Neural progenitor cell (in vitro differentiated cells): Measurements from ENCODE around the gene JADE3.

Experiments
- EZH2 ChIP-seq: fragments of 200-600 bp; sonication (generic); IDR thresholded peaks from 2 replicates; pipeline ENCODE4 v1.6.1; 2017; ENCODE audit warnings: antibody characterized with exemption, mild to moderate bottlenecking, moderate library complexity
- TF ChIP-seq, protein P1 (sequence below): fragments of 200-600 bp; sonication (generic); IDR thresholded peaks from 2 replicates; pipeline ENCODE4 v1.5.1; 2017; ENCODE audit warnings: antibody characterized with exemption, mild to moderate bottlenecking

DNA sequence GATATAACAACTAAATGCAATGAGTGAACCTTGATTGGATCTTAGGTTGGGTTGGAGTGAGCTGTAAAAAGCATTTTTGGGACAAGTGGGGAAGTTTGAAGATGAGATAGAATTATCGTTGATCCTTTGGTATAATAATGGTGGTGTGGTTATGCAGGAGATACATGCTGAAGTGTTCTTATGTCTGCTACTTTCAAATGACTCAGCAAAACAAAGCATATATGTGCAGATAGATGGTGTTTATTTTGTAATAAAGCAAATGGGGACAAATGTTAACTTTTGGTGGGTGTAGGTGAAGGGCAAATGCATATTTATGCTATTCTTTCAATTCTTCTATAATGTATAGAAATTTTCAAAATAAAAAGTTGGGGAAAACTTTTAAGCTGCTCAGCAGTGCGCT is 49.1 kb upstream of the JADE3 start:
- TF ChIP-seq, protein P1, sequence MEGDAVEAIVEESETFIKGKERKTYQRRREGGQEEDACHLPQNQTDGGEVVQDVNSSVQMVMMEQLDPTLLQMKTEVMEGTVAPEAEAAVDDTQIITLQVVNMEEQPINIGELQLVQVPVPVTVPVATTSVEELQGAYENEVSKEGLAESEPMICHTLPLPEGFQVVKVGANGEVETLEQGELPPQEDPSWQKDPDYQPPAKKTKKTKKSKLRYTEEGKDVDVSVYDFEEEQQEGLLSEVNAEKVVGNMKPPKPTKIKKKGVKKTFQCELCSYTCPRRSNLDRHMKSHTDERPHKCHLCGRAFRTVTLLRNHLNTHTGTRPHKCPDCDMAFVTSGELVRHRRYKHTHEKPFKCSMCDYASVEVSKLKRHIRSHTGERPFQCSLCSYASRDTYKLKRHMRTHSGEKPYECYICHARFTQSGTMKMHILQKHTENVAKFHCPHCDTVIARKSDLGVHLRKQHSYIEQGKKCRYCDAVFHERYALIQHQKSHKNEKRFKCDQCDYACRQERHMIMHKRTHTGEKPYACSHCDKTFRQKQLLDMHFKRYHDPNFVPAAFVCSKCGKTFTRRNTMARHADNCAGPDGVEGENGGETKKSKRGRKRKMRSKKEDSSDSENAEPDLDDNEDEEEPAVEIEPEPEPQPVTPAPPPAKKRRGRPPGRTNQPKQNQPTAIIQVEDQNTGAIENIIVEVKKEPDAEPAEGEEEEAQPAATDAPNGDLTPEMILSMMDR, result no peak
- TF ChIP-seq EZH2, result no peak
